Osteocyte (in vitro differentiated cells): ENCODE measurements around the gene UXT. TPM values are rescaled to one million over a fixed set of nuclear protein-coding genes. Genes with fewer than 3 reads are reported as not detected.

Experiments
- DNase-seq: peaks from one replicate; pipeline ENCODE4 v3.0.0; 2021; ENCODE audit warnings: mixed read lengths; ENCODE audit not compliant: unreplicated experiment; ENCODE audit errors: extremely low spot score
- H3K27ac Mint-ChIP-seq: one replicate; pipeline ENCODE4 v1.8.0; 2021; ENCODE audit warnings: mild to moderate bottlenecking, mixed read lengths; ENCODE audit not compliant: unreplicated experiment
- H3K27me3 Mint-ChIP-seq: one replicate; pipeline ENCODE4 v1.8.0; 2021; ENCODE audit warnings: mixed read lengths; ENCODE audit not compliant: unreplicated experiment
- H3K36me3 Mint-ChIP-seq: one replicate; pipeline ENCODE4 v1.8.0; 2021; ENCODE audit warnings: mixed read lengths; ENCODE audit not compliant: unreplicated experiment
- H3K4me1 Mint-ChIP-seq: one replicate; pipeline ENCODE4 v1.8.0; 2021; ENCODE audit warnings: mixed read lengths; ENCODE audit not compliant: unreplicated experiment
- H3K4me3 Mint-ChIP-seq: one replicate; pipeline ENCODE4 v1.8.0; 2021; ENCODE audit warnings: mild to moderate bottlenecking, moderate library complexity, mixed read lengths; ENCODE audit not compliant: unreplicated experiment
- H3K9me3 Mint-ChIP-seq: one replicate; pipeline ENCODE4 v1.8.0; 2021; ENCODE audit warnings: mixed read lengths; ENCODE audit not compliant: unreplicated experiment
- total RNA-seq: library from RNA; stranded (reverse); gene quantifications from 2 replicates; pipeline ENCODE4 v1.2.1, GENCODE V29; 2021
- TF ChIP-seq, protein P1 (sequence below): fragments of 200-600 bp; sonication (generic); IDR thresholded peaks from 2 replicates; pipeline ENCODE4 v1.5.0; 2021; ENCODE audit warnings: antibody characterized with exemption, mild to moderate bottlenecking, moderate library complexity

UXT gene
- total RNA-seq, 1 donor from 2014 or later, result 69.6 TPM

DNA sequence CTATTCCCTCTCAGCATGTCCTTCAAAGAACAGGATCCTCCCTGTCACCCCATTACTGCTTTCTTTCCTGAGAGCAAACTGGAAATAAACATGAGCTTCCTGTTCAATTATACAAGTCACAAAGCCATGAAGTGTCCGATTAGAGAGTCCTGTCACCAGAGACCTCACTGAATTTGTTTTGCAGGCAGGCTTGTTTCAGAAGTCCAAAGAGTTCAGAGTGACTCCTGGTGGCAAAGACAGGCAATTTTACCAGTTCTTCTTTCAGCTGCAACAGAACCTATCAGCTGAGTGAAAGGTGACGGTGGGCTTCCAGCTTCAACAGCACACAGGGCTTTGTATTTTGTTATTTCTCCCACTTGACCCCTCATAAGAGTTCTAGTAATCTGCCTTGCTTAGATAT, 15.1 kb downstream of the UXT start:
- TF ChIP-seq, protein P1, sequence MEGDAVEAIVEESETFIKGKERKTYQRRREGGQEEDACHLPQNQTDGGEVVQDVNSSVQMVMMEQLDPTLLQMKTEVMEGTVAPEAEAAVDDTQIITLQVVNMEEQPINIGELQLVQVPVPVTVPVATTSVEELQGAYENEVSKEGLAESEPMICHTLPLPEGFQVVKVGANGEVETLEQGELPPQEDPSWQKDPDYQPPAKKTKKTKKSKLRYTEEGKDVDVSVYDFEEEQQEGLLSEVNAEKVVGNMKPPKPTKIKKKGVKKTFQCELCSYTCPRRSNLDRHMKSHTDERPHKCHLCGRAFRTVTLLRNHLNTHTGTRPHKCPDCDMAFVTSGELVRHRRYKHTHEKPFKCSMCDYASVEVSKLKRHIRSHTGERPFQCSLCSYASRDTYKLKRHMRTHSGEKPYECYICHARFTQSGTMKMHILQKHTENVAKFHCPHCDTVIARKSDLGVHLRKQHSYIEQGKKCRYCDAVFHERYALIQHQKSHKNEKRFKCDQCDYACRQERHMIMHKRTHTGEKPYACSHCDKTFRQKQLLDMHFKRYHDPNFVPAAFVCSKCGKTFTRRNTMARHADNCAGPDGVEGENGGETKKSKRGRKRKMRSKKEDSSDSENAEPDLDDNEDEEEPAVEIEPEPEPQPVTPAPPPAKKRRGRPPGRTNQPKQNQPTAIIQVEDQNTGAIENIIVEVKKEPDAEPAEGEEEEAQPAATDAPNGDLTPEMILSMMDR, result peak; percentile 48
- H3K4me3 Mint-ChIP-seq, result no peak overlapping the region
- peaks cover 5% of the 10 kb centered on the region for H3K9me3 Mint-ChIP-seq
- DNase-seq, result no peak
- no peaks in the 10 kb centered on the region for H3K27me3 Mint-ChIP-seq
- H3K27ac Mint-ChIP-seq, result peak overlapping the region; percentile 5
- H3K36me3 Mint-ChIP-seq, result peaks cover 16% of the 10 kb centered on the region
- peaks cover 11% of the 10 kb centered on the region for H3K4me1 Mint-ChIP-seq

- Mint-ChIP-seq H3K36me3 (peaks cover 29% of the 10 kb centered on the region), H3K4me1 (no peaks in the 10 kb centered on the region), H3K9me3 (peaks cover 5% of the 10 kb centered on the region)
Observed at GRCh38 chrX:47638816-47639215, 20.2 kb downstream of the UXT start.

GRCh38 chrX:47637546-47638195, 21.3 kb downstream of the UXT start:
- Mint-ChIP-seq H3K27me3 (no peaks in the 10 kb centered on the region), H3K4me3 (no peak overlapping the region), H3K27ac (no peak overlapping the region), H3K9me3 (peaks cover 5% of the 10 kb centered on the region), H3K4me1 (no peaks in the 10 kb centered on the region), H3K36me3 (peaks cover 29% of the 10 kb centered on the region)
- TF ChIP-seq, protein P1, result no peak
- DNase-seq, result no peak

More at GRCh38 chrX:47638816-47639215, 20.2 kb downstream of the UXT start:
- DNase-seq, result no peak
- H3K27ac Mint-ChIP-seq, result no peak overlapping the region
- no peak overlapping the region for H3K4me3 Mint-ChIP-seq
- H3K27me3 Mint-ChIP-seq, result no peaks in the 10 kb centered on the region
- TF ChIP-seq, protein P1, result no peak

GRCh38 chrX:47634871-47635575, 24.0 kb downstream of the UXT start:
- peaks cover 5% of the 10 kb centered on the region for H3K9me3 Mint-ChIP-seq
- H3K4me3 Mint-ChIP-seq, result no peak overlapping the region
- TF ChIP-seq, protein P1, result no peak
- no peaks in the 10 kb centered on the region for H3K27me3 Mint-ChIP-seq
- H3K36me3 Mint-ChIP-seq, result peaks cover 20% of the 10 kb centered on the region
- no peak for DNase-seq
- no peaks in the 10 kb centered on the region for H3K4me1 Mint-ChIP-seq
- H3K27ac Mint-ChIP-seq, result no peak overlapping the region
